Left hindlimb (tissue), 1 donor: ENCODE data around the gene FKBP1B.
"Not testable (repeated sequence)": the region's sequence is repeated elsewhere in the genome, so short reads cannot be mapped to it uniquely, and the experiment has no call there.

Experiments
- DNase-seq: peaks from one replicate; pipeline ENCODE4 v3.0.0-alpha.2; 2018

FKBP1B gene

GRCh38 chr2:24104906-24105305 is 55.4 kb downstream of the FKBP1B start:
- DNase-seq, result no peak

GRCh38 chr2:24105816-24106215 is 56.3 kb downstream of the FKBP1B start:
- DNase-seq, result no peak

- no peak for DNase-seq
Measured at GRCh38 chr2:24106786-24107185, 57.2 kb downstream of the FKBP1B start.

GRCh38 chr2:24107336-24107735 is 57.8 kb downstream of the FKBP1B start:
- DNase-seq, result no peak

- not testable (repeated sequence) for DNase-seq
Measured at GRCh38 chr2:24109431-24109830, 59.9 kb downstream of the FKBP1B start.

GRCh38 chr2:24110660-24111303 is 61.2 kb downstream of the FKBP1B start:
- no peak for DNase-seq

GRCh38 chr2:24111407-24111901 is 61.9 kb downstream of the FKBP1B start:
- no peak for DNase-seq
